SHP77 (cell line): Measurements from ENCODE around the gene RAB2B.
"Not testable (repeated sequence)": the region's sequence is repeated elsewhere in the genome, so short reads cannot be mapped to it uniquely, and the experiment has no call there.

Experiments
- DNase-seq, 2 experiments: peaks; one replicate each; lab custom pipeline; 2025; lab: John Stamatoyannopoulos, UW

Gene RAB2B

GRCh38 chr14:21486640-21487087, 9.9 kb upstream of the RAB2B start:
- no peak for DNase-seq

- peak in 1 of 2 experiments; percentile 93 for DNase-seq
These were observed 235 bp downstream of the RAB2B start for GRCh38 chr14:21476523-21476924.

GRCh38 chr14:21475767-21476522, 814 bp downstream of the RAB2B start:
- no peak for DNase-seq

- no peak for DNase-seq
These were observed 9.1 kb downstream of the RAB2B start for GRCh38 chr14:21467616-21468015.

- DNase-seq: peak; percentile 100
These were observed 20.7 kb downstream of the RAB2B start, which contains the start of gene CHD8 for GRCh38 chr14:21455912-21456667. Gene CHD8, minus strand, starts transcription at chr14:21456123. Its CDS starts 24,480 bp downstream, at chr14:21431643.

- no peak for DNase-seq
These were observed 21.2 kb downstream of the RAB2B start for GRCh38 chr14:21455592-21455911.

- peak in 1 of 2 experiments; percentile 10 for DNase-seq
These were observed 21.8 kb downstream of the RAB2B start for GRCh38 chr14:21454843-21455544.

- no peak for DNase-seq
These were observed 26.9 kb downstream of the RAB2B start for GRCh38 chr14:21449899-21450216.

GRCh38 chr14:21442657-21443056, 34.1 kb downstream of the RAB2B start:
- DNase-seq: not testable (repeated sequence)

GRCh38 chr14:21440859-21441258, 35.9 kb downstream of the RAB2B start:
- no peak for DNase-seq

GRCh38 chr14:21437063-21437901, 39.5 kb downstream of the RAB2B start:
- peak; percentile 99 for DNase-seq

- no peak for DNase-seq
These were observed 40.1 kb downstream of the RAB2B start for GRCh38 chr14:21436567-21437062.

- no peak for DNase-seq
These were observed 45.6 kb downstream of the RAB2B start for GRCh38 chr14:21431126-21431525.

GRCh38 chr14:21428930-21429329, 47.8 kb downstream of the RAB2B start:
- DNase-seq: peak in 1 of 2 experiments; percentile 23

- DNase-seq: no peak
These were observed 50.1 kb downstream of the RAB2B start for GRCh38 chr14:21426692-21427091.

GRCh38 chr14:21419528-21419927, 57.2 kb downstream of the RAB2B start:
- DNase-seq: no peak

- DNase-seq: no peak
These were observed 61.4 kb downstream of the RAB2B start for GRCh38 chr14:21415329-21415728.

- no peak for DNase-seq
These were observed 62.6 kb downstream of the RAB2B start for GRCh38 chr14:21414137-21414631.
